IPS DF 6.9 (cell line): ENCODE measurements around the gene BCL2L15.
"Not testable (repeated sequence)": the region's sequence is repeated elsewhere in the genome, so short reads cannot be mapped to it uniquely, and the experiment has no call there.

Source experiments
- DNase-seq: peaks from one replicate; pipeline ENCODE4 v3.0.0-alpha.2; 2013; ENCODE audit warnings: low read depth, low spot score
- H3K27ac ChIP-seq: one replicate; pipeline ENCODE4 v1.5.1; 2013; ENCODE audit warnings: low read length, control low read depth
- H3K27me3 ChIP-seq: 2 replicates; pipeline ENCODE4 v1.6.1; 2013; ENCODE audit warnings: mild to moderate bottlenecking, low read length; ENCODE audit not compliant: control insufficient read depth, insufficient read depth
- H3K36me3 ChIP-seq: 2 replicates; pipeline ENCODE4 v1.6.1; 2013; ENCODE audit warnings: low read length; ENCODE audit not compliant: control insufficient read depth, insufficient read depth
- H3K4me1 ChIP-seq: 2 replicates; pipeline ENCODE4 v1.6.1; 2013; ENCODE audit warnings: low read length; ENCODE audit not compliant: control insufficient read depth, insufficient read depth
- H3K4me3 ChIP-seq: 2 replicates; pipeline ENCODE4 v1.5.1; 2013; ENCODE audit warnings: mild to moderate bottlenecking, low read length
- H3K9me3 ChIP-seq: 2 replicates; pipeline ENCODE4 v1.6.1; 2013; ENCODE audit warnings: low read length, inconsistent platforms; ENCODE audit not compliant: control insufficient read depth, insufficient read depth
- WGBS: extraction: QIAGEN DNeasy Blood & Tissue Kit; methylation state at CpG from one replicate; pipeline ENCODE4 v1.1.7; 2013; ENCODE audit warnings: mixed read lengths, missing lambda C conversion rate; ENCODE audit not compliant: insufficient read length, insufficient coverage; 5-methylcytosine and 5-hydroxymethylcytosine counted together

Gene BCL2L15

DNA sequence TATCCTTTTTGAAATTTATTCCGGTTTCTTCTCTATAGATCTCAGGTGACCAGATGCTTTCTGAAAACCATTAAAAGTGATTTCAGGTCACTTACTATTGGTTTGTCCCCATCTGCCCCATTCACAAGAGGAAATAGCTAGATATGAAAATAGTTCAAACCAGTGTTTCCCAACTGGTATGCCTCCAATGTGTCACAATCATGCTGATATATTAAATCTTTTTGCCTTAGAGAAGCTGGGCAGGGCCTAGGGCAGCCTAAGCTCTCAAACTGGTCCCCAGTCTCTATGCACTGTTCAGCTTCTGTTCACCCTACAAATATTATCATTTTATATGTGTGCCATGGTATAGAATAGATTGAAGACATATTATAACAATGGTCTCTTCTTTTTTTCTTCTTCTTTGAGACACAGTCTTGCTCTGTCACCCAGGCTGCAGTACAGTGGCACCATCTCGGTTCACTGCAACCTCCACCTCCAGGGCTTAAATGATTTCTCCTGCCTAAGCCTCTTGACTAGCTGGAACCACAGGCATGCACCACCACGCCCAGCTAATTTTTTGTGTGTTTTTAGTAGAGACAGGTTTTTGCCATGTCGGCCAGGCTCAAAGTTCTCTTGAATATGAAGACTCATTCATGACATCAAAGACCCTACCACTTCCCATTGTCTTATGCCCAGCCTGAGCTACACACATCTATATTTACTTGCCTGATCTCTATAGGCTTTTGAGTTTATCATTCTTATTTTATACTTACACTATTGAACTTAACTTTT lies 31.6 kb downstream of the BCL2L15 start:
- DNase-seq, result no peak
- Histone ChIP-seq H3K27me3 (no peaks in the 10 kb centered on the region), H3K9me3 (no peaks in the 10 kb centered on the region), H3K27ac (no peak overlapping the region), H3K36me3 (no peaks in the 10 kb centered on the region), H3K4me3 (no peak overlapping the region), H3K4me1 (no peaks in the 10 kb centered on the region)
- WGBS, result no CpG with 5 or more reads among the region's 4 CpGs

- Histone ChIP-seq H3K27ac (no peak overlapping the region), H3K9me3 (no peaks in the 10 kb centered on the region), H3K36me3 (no peaks in the 10 kb centered on the region), H3K27me3 (no peaks in the 10 kb centered on the region), H3K4me3 (no peak overlapping the region), H3K4me1 (no peaks in the 10 kb centered on the region)
- DNase-seq, result no peak
- WGBS, result no CpG with 5 or more reads among the region's 1 CpG
Observed at GRCh38 chr1:113854234-113854633, 33.1 kb downstream of the BCL2L15 start.

- not testable (repeated sequence) for DNase-seq, H3K36me3 ChIP-seq, H3K27ac ChIP-seq, H3K4me3 ChIP-seq, H3K9me3 ChIP-seq, H3K4me1 ChIP-seq, H3K27me3 ChIP-seq
- WGBS, result no CpG with 5 or more reads among the region's 6 CpGs
Observed at GRCh38 chr1:113852694-113853093, 34.7 kb downstream of the BCL2L15 start.

DNA sequence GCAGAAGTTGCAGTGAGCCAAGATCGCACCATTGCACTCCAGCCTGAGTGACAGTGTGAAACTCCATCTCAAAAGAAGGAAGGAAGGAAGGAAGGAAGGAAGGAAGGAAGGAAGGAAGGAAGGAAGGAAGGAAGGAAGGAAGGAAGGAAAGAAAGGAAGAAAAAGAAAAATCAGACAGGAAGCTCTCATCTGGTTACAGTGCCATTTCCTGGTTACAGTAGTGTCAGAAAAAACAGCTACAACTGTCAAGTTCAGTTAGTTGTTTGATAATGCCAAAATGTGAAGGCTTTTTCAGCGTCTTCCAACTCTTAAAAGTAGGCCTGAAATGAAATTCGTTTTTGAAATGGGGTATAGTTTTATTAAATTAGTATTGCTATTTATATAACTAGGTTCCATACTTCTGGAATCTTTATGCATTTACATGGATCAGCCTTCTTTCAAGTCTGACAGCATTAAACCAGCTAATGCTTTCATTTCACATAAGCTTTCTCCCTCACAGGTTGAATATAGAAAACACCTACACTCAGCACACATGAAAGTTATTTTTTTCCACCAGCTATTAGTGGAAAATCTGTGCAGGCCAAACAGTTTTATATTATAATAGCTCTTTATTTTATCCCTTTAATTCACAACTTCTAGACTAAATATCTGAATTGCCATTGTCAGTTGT lies 37.1 kb downstream of the BCL2L15 start:
- no peak for DNase-seq
- H3K4me3 ChIP-seq, result no peak overlapping the region
- H3K36me3 ChIP-seq, result no peaks in the 10 kb centered on the region
- H3K4me1 ChIP-seq, result no peaks in the 10 kb centered on the region
- WGBS, result no CpG with 5 or more reads among the region's 3 CpGs
- no peaks in the 10 kb centered on the region for H3K27me3 ChIP-seq
- no peak overlapping the region for H3K27ac ChIP-seq
- H3K9me3 ChIP-seq, result no peaks in the 10 kb centered on the region

DNA sequence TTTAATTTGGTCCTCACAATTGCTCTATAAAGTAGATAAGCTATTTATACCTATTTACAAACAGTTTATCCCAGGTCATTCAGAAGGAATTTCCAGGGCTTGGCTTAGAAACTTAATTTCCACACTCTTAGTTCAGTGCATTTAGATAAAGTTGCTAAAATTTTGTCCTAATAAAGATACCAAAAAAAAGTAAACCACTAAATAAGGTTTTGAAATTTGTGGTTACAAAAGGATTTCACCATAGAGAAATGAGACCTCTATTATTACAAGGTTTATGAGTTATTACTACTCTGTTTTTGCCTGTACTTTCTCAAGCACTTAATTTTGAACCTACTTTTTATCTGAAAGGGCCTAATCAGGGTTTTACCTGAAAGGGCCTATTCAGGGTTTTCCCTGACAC lies 38.3 kb downstream of the BCL2L15 start:
- no peak overlapping the region for H3K4me3 ChIP-seq
- no peaks in the 10 kb centered on the region for H3K36me3 ChIP-seq
- no peak overlapping the region for H3K27ac ChIP-seq
- H3K4me1 ChIP-seq, result no peaks in the 10 kb centered on the region
- DNase-seq, result no peak
- no peaks in the 10 kb centered on the region for H3K9me3 ChIP-seq
- H3K27me3 ChIP-seq, result no peaks in the 10 kb centered on the region

DNA sequence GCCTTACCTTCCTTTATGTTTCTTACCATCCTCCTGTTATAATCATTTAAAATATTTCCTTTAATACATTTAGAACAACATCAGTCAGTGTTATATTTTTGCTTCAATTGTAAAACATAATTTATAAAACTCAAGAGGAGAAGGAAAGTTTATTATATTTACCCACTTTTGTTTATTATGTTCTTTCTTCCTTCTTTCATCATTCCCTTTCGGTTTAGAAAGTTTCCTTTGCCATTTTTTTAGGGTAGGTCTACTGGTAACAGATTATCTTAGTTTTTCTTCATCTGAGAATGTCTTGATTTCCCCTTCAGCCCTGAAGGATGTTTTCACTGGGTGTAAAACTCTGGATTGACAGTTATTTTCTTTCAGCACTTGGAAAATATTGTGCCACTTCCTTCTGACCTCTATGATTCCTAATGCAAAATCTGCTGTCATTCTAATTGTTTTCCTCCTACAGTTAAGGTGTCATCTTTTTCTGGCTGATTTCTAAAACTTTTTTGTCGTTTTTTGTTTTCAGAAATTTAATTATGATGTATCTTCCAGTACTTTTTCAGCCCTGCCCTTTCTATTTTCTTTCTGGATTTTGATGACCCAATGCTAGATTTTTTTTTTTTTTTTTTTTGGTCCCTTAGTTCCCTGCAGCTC lies 40.9 kb downstream of the BCL2L15 start:
- H3K27me3 ChIP-seq, result no peaks in the 10 kb centered on the region
- no CpG with 5 or more reads among the region's 2 CpGs for WGBS

GRCh38 chr1:113836534-113836933 lies 50.8 kb downstream of the BCL2L15 start:
- no peaks in the 10 kb centered on the region for H3K9me3 ChIP-seq
- no peak overlapping the region for H3K4me3 ChIP-seq
- H3K36me3 ChIP-seq, result no peaks in the 10 kb centered on the region
- H3K4me1 ChIP-seq, result no peaks in the 10 kb centered on the region
- no peak overlapping the region for H3K27ac ChIP-seq
- WGBS, result no CpG with 5 or more reads among the region's 1 CpG
- DNase-seq, result no peak
- H3K27me3 ChIP-seq, result no peaks in the 10 kb centered on the region

More for the DNA sequence above, 40.9 kb downstream of the BCL2L15 start:
- Histone ChIP-seq H3K9me3 (no peaks in the 10 kb centered on the region), H3K4me3 (no peak overlapping the region), H3K4me1 (no peaks in the 10 kb centered on the region), H3K27ac (no peak overlapping the region), H3K36me3 (no peaks in the 10 kb centered on the region)
- no peak for DNase-seq

- Histone ChIP-seq H3K9me3 (no peaks in the 10 kb centered on the region), H3K27ac (no peak overlapping the region), H3K36me3 (no peaks in the 10 kb centered on the region), H3K4me3 (no peak overlapping the region), H3K4me1 (no peaks in the 10 kb centered on the region), H3K27me3 (no peaks in the 10 kb centered on the region)
- DNase-seq, result no peak
- no CpG with 5 or more reads among the region's 4 CpGs for WGBS
Observed at GRCh38 chr1:113835686-113836290, 51.6 kb downstream of the BCL2L15 start.

DNA sequence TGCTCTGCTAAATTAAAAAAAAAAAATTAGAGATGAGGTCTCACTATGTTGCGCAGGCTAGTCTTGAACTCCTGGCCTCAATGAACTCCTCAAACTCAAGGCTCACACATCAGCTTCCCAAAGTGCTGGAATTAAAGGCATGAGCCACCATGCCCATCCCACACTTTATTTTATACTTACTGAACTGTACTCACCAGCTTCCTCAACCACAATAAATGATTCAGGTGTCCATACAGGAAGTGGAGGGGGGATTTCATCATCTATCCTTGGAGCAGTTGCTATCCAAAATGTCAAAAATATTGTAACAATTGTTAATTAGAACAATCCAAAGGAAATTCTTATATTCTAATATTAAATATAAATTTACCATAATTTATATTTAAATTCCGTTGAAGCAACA lies 52.7 kb downstream of the BCL2L15 start:
- no peaks in the 10 kb centered on the region for H3K36me3 ChIP-seq
- no CpG with 5 or more reads among the region's 2 CpGs for WGBS
- no peak overlapping the region for H3K4me3 ChIP-seq
- no peak for DNase-seq
- no peaks in the 10 kb centered on the region for H3K9me3 ChIP-seq
- no peaks in the 10 kb centered on the region for H3K27me3 ChIP-seq
- no peaks in the 10 kb centered on the region for H3K4me1 ChIP-seq
- no peak overlapping the region for H3K27ac ChIP-seq
